ENCODE results near the gene ADGRA1.
"Not testable (repeated sequence)": the region's sequence is repeated elsewhere in the genome, so short reads cannot be mapped to it uniquely, and the experiment has no call there.

ADGRA1 gene

DNA sequence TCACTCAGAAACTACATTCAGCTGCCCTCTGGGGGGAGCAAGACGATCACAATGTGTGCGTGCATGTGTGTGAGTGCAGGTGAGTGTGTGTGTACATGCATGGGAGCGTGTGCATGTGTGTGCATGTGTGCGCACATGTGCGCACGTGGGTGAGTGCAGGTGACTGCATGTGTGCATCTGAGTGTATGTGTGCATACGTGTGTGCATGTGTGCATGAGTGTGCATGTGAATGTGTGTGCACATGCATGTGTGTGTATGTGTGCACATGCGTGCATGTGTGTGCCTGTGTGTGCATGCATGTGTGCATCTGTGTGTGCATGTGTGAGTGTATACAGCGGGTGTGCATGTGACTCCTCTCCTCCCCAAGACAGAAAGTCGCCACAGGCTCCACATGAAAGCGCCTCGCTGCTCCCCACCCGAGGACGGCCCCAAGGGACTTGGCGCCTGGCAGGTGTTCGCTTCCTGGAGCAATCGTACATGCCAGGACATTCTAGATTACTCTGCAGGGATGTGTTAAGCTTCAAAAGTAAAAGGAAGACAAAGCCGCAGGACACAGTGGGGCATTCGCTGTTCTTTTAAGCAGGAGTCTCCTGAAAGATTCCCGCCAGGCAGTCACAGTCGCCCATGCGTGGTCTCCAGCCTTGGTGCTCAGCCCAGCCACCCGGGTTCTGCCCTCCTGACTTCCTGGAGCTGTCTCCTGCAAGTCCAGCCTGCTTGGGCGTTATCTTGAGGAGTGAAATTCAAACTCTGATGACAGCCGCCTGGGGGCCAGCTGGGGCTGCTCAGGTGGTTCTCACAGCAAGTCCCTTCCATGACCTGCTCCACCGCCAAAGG is 42.0 kb upstream of the ADGRA1 start:
- no peaks in the 10 kb centered on the region for H3K27me3 ChIP-seq (ENCODE audit: insufficient read depth, low read length)
- H3K4me1 ChIP-seq (ENCODE audit: control insufficient read depth, insufficient read depth, low read length, unreplicated experiment), result no peaks in the 10 kb centered on the region
- H3K4me3 ChIP-seq (ENCODE audit: low read depth, low read length), result no peak overlapping the region
- no peak overlapping the region for H3K27ac ChIP-seq (ENCODE audit: low read depth, low read length)
- no peaks in the 10 kb centered on the region for H3K79me2 ChIP-seq (ENCODE audit: control insufficient read depth, insufficient read depth, low read length, unreplicated experiment)
- no peaks in the 10 kb centered on the region for H3K36me3 ChIP-seq (ENCODE audit: insufficient read depth, low read length)
- H2AFZ ChIP-seq (ENCODE audit: low read length, unreplicated experiment), result no peak overlapping the region

DNA sequence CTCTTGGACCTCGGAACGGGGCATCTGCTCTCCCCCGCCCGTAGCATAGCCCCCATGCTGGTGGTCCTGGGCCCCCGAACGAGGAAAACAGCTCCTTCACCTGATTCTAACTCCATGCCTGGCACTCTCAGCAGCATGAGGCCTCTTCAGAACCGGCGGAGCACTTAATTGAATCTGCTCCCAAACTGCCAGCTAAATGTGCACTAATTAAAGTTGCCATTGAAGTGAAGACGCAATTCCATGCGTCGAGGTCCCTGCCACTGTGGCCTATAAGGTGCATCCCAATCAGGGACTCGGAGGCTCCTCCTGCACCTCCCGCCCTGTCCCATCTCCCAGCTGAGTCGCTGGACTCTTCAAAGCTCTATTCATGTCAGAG is 41.3 kb upstream of the ADGRA1 start:
- Histone ChIP-seq H3K27me3 (ENCODE audit: insufficient read depth, low read length) (no peaks in the 10 kb centered on the region), H3K4me1 (ENCODE audit: control insufficient read depth, insufficient read depth, low read length, unreplicated experiment) (no peaks in the 10 kb centered on the region), H3K27ac (ENCODE audit: low read depth, low read length) (no peak overlapping the region), H3K36me3 (ENCODE audit: insufficient read depth, low read length) (no peaks in the 10 kb centered on the region), H2AFZ (ENCODE audit: low read length, unreplicated experiment) (no peak overlapping the region), H3K4me3 (ENCODE audit: low read depth, low read length) (no peak overlapping the region), H3K79me2 (ENCODE audit: control insufficient read depth, insufficient read depth, low read length, unreplicated experiment) (no peaks in the 10 kb centered on the region)

DNA sequence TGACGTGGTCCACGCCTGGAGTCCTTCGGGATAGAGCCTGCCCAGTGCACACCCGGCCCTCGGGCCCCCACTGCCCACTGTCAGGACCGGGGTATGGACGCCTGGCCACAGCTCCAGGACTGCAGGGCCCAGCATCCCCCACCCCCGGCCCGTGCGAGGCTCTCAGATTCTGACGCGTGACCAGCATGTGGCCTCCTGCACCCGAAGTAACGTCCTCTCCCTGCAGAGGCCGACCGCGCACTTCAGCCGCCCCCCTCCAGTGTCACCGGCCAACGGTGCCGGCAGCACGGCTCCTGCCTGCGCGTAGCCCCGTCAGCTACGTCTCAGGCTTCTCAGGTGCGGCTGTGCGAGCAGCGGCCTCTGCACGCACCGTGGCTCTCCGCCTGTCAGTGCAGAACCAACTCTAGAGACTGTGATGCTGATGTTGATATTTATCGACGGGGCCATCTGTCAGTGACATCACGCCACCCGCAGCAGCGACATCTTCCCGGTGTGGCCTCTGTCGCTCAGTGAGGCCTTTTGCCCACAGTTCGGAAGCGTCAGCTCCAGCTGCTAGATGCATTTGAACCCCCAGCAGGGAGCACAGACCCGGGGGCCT is 40.1 kb upstream of the ADGRA1 start:
- H3K36me3 ChIP-seq (ENCODE audit: insufficient read depth, low read length), result no peaks in the 10 kb centered on the region
- no peaks in the 10 kb centered on the region for H3K27me3 ChIP-seq (ENCODE audit: insufficient read depth, low read length)
- no peak overlapping the region for H3K4me3 ChIP-seq (ENCODE audit: low read depth, low read length)
- H3K4me1 ChIP-seq (ENCODE audit: control insufficient read depth, insufficient read depth, low read length, unreplicated experiment), result no peaks in the 10 kb centered on the region
- H2AFZ ChIP-seq (ENCODE audit: low read length, unreplicated experiment), result no peak overlapping the region
- no peaks in the 10 kb centered on the region for H3K79me2 ChIP-seq (ENCODE audit: control insufficient read depth, insufficient read depth, low read length, unreplicated experiment)
- H3K27ac ChIP-seq (ENCODE audit: low read depth, low read length), result no peak overlapping the region

DNA sequence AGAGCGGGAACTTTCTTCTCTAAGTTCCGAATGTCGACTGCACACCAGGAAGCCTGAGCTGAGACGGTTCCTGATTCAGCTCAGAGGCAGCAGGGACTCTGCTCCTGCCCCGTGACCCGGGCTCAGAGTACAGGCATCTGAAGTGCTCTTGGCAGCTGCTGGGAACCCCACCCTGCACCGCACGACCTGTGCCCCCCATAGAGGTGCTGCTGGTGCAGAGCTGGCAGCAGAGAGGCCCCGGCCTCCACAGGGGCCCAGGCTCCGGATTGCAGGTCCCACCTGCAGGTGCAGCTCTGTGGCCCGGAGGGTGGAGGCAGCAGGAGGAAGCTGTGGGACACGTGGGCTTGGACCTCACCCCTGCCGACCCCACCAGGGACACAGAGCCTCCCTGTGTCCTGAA is 39.5 kb upstream of the ADGRA1 start:
- Histone ChIP-seq H3K79me2 (ENCODE audit: control insufficient read depth, insufficient read depth, low read length, unreplicated experiment) (no peaks in the 10 kb centered on the region), H3K4me1 (ENCODE audit: control insufficient read depth, insufficient read depth, low read length, unreplicated experiment) (no peaks in the 10 kb centered on the region), H3K27me3 (ENCODE audit: insufficient read depth, low read length) (no peaks in the 10 kb centered on the region), H3K27ac (ENCODE audit: low read depth, low read length) (no peak overlapping the region), H3K4me3 (ENCODE audit: low read depth, low read length) (no peak overlapping the region), H2AFZ (ENCODE audit: low read length, unreplicated experiment) (no peak overlapping the region), H3K36me3 (ENCODE audit: insufficient read depth, low read length) (no peaks in the 10 kb centered on the region)

DNA sequence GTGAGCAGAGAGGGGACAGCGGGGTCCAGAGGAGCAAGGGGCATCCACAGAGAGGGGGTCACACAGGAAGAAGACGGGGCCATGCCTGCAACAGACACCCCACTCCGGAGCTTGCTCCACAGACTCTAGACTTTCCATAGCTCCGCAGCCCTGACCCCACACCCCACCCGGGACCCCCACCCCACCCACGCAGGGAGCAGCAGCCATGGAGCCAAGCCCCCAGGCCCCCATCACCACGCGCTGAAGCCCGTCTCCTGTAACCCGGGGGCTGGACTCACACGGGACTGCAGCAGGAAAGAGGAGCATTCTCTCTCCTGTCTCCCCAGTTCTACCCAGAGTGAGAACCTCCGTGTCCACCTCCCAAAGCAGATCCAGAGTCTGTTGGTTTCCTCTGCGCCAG is 38.8 kb upstream of the ADGRA1 start:
- Histone ChIP-seq H3K27ac (ENCODE audit: low read depth, low read length) (no peak overlapping the region), H3K79me2 (ENCODE audit: control insufficient read depth, insufficient read depth, low read length, unreplicated experiment) (no peaks in the 10 kb centered on the region), H3K27me3 (ENCODE audit: insufficient read depth, low read length) (no peaks in the 10 kb centered on the region), H3K4me3 (ENCODE audit: low read depth, low read length) (no peak overlapping the region), H3K36me3 (ENCODE audit: insufficient read depth, low read length) (no peaks in the 10 kb centered on the region), H2AFZ (ENCODE audit: low read length, unreplicated experiment) (no peak overlapping the region), H3K4me1 (ENCODE audit: control insufficient read depth, insufficient read depth, low read length, unreplicated experiment) (no peaks in the 10 kb centered on the region)

DNA sequence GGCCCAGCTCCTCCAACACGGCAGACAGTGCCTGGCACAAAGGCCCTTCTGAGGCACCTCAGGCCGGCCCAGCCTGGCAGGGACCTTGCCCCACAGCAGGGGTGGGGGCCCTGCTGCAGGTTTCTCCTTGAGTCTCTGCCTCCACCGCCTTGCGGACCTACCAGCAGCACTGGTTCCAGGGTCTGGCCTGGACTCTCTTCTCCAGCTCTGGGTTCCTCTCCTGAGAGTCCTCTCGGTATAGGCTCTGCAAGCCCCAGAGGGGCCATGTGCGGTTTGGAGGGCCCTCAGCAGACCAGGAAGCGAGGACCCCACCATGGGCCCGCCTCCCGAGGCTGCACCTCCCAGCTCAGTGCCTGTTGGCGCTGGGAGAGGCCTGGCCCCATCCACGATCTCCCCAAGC is 38.1 kb upstream of the ADGRA1 start:
- no peaks in the 10 kb centered on the region for H3K4me1 ChIP-seq (ENCODE audit: control insufficient read depth, insufficient read depth, low read length, unreplicated experiment)
- H3K27ac ChIP-seq (ENCODE audit: low read depth, low read length), result no peak overlapping the region
- no peaks in the 10 kb centered on the region for H3K27me3 ChIP-seq (ENCODE audit: insufficient read depth, low read length)
- no peaks in the 10 kb centered on the region for H3K36me3 ChIP-seq (ENCODE audit: insufficient read depth, low read length)
- H3K4me3 ChIP-seq (ENCODE audit: low read depth, low read length), result no peak overlapping the region
- H2AFZ ChIP-seq (ENCODE audit: low read length, unreplicated experiment), result no peak overlapping the region
- no peaks in the 10 kb centered on the region for H3K79me2 ChIP-seq (ENCODE audit: control insufficient read depth, insufficient read depth, low read length, unreplicated experiment)

DNA sequence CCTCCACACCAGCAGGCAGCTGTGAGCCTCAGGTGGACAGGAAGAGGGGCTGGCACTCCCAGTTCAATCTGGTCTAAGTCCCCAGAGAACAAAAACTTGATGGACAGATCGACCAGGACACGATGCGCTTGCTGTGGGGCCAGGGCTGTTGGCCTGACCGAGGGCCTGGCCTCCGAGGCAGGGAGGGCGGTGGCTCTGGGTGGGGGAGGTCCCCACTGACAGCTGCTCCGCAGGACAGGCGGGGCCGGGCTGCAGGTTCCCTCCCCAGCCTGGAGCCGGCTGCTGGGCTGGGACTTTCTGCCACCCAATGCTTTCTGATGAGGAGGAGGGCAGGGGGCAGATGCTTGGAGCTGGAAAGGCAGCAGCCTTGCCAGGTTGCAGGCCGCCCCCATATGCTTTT is 37.4 kb upstream of the ADGRA1 start:
- no peaks in the 10 kb centered on the region for H3K36me3 ChIP-seq (ENCODE audit: insufficient read depth, low read length)
- H3K4me1 ChIP-seq (ENCODE audit: control insufficient read depth, insufficient read depth, low read length, unreplicated experiment), result no peaks in the 10 kb centered on the region
- H3K4me3 ChIP-seq (ENCODE audit: low read depth, low read length), result no peak overlapping the region

DNA sequence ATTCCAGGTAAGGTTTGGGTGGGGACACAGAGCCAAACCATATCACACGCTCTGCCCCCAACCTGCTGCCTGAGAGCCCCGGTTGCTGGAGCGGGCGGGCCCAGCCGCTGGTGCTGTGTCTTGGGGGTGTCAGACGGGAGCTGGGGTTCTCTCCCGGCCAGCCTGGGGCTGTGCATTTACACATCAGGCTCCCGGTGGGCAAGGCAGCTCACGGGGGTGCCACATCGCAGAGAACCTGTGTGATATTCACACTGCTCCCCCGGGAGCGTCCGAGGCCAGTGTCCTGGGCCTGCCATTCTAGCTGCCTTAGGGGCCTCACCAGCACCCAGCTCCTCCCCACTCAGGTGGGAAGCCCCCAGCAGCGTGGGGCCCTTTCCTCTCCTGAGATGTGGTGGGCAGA is 35.6 kb upstream of the ADGRA1 start:
- Histone ChIP-seq H3K27ac (ENCODE audit: low read depth, low read length) (no peak overlapping the region), H3K36me3 (ENCODE audit: insufficient read depth, low read length) (no peaks in the 10 kb centered on the region), H2AFZ (ENCODE audit: low read length, unreplicated experiment) (no peak overlapping the region), H3K27me3 (ENCODE audit: insufficient read depth, low read length) (no peaks in the 10 kb centered on the region), H3K79me2 (ENCODE audit: control insufficient read depth, insufficient read depth, low read length, unreplicated experiment) (no peaks in the 10 kb centered on the region), H3K4me3 (ENCODE audit: low read depth, low read length) (no peak overlapping the region), H3K4me1 (ENCODE audit: control insufficient read depth, insufficient read depth, low read length, unreplicated experiment) (no peaks in the 10 kb centered on the region)

More for the DNA sequence above, 37.4 kb upstream of the ADGRA1 start:
- no peaks in the 10 kb centered on the region for H3K27me3 ChIP-seq (ENCODE audit: insufficient read depth, low read length)
- no peaks in the 10 kb centered on the region for H3K79me2 ChIP-seq (ENCODE audit: control insufficient read depth, insufficient read depth, low read length, unreplicated experiment)
- H3K27ac ChIP-seq (ENCODE audit: low read depth, low read length), result no peak overlapping the region
- no peak overlapping the region for H2AFZ ChIP-seq (ENCODE audit: low read length, unreplicated experiment)

DNA sequence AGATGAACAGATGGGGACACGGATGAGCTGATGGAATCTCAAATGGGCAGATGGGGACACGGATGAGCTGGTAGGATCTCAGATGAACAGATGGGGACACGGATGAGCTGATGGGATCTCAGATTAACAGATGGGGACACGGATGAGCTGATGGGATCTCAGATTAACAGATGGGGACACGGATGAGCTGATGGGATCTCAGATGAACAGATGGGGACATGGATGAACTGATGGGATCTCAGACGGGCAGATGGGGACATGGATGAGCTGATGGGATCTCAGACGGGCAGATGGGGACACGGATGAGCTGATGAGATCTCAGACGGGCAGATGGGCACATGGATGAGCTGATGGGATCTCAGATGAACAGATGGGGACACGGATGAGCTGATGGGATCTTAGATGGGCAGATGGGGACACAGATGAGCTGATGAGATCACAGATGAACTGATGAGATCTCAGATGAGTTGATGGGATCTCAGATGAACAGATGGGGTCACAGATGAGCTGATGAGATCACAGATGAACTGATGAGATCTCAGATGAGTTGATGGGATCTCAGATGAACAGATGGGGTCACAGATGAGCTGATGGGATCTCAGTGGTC is 34.1 kb upstream of the ADGRA1 start:
- not testable (repeated sequence) for H3K27me3 ChIP-seq (ENCODE audit: insufficient read depth, low read length); H3K79me2 ChIP-seq (ENCODE audit: control insufficient read depth, insufficient read depth, low read length, unreplicated experiment); H3K4me1 ChIP-seq (ENCODE audit: control insufficient read depth, insufficient read depth, low read length, unreplicated experiment); H3K36me3 ChIP-seq (ENCODE audit: insufficient read depth, low read length); H3K4me3 ChIP-seq (ENCODE audit: low read depth, low read length); H3K27ac ChIP-seq (ENCODE audit: low read depth, low read length); H2AFZ ChIP-seq (ENCODE audit: low read length, unreplicated experiment)

DNA sequence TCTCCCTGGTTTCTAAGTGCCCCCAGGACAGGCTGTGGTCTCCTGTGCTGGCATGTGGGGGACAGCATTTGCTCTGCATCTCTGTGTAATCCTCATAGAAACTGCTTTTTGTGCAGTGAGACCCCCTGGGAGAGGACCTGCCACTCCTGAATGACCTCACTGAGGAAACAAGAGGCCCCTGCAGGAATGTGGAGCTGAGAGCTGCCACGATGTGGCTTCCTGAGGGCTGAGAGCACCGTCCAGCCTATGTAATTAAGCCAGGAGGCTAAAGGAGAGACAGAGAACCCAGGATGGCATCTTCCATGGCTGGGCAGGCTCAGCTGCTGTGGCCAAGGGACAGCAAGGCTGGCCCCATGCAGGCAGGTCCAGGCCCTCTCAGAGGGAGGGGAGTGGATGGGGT is 32.3 kb upstream of the ADGRA1 start:
- Histone ChIP-seq H3K36me3 (ENCODE audit: insufficient read depth, low read length) (no peaks in the 10 kb centered on the region), H3K4me1 (ENCODE audit: control insufficient read depth, insufficient read depth, low read length, unreplicated experiment) (no peaks in the 10 kb centered on the region), H3K79me2 (ENCODE audit: control insufficient read depth, insufficient read depth, low read length, unreplicated experiment) (no peaks in the 10 kb centered on the region), H3K4me3 (ENCODE audit: low read depth, low read length) (no peak overlapping the region), H2AFZ (ENCODE audit: low read length, unreplicated experiment) (no peak overlapping the region), H3K27me3 (ENCODE audit: insufficient read depth, low read length) (no peaks in the 10 kb centered on the region), H3K27ac (ENCODE audit: low read depth, low read length) (no peak overlapping the region)

DNA sequence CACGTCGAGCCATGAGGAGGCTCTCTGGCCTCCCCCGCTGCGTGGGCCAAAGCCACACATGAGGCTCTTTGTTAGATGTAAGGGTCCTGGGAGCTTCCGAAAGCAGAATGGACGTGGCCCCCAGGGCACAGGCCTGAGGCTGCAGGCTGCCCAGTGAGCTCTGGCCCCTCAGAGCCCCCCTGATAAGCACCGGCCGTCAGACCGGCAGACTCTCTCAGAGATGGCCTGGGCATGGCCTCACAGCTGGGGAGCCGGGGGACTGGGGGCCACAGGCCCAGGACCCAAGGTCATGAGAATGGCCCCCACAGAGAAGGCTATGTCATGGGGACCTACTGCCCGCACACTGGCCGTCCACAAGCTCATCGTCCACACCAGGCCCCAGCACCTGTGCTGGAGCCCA is 31.7 kb upstream of the ADGRA1 start:
- no peaks in the 10 kb centered on the region for H3K27me3 ChIP-seq (ENCODE audit: insufficient read depth, low read length)
- H3K79me2 ChIP-seq (ENCODE audit: control insufficient read depth, insufficient read depth, low read length, unreplicated experiment), result no peaks in the 10 kb centered on the region
- no peak overlapping the region for H3K27ac ChIP-seq (ENCODE audit: low read depth, low read length)
- H3K4me1 ChIP-seq (ENCODE audit: control insufficient read depth, insufficient read depth, low read length, unreplicated experiment), result no peaks in the 10 kb centered on the region
- H2AFZ ChIP-seq (ENCODE audit: low read length, unreplicated experiment), result no peak overlapping the region
- no peak overlapping the region for H3K4me3 ChIP-seq (ENCODE audit: low read depth, low read length)
- H3K36me3 ChIP-seq (ENCODE audit: insufficient read depth, low read length), result no peaks in the 10 kb centered on the region
